GM18498 (cell line): ENCODE data around the gene GDPD1.
"Not testable (repeated sequence)": the region's sequence is repeated elsewhere in the genome, so short reads cannot be mapped to it uniquely, and the experiment has no call there.

ENCODE experiments used
- ATAC-seq: cut with Tn5 transposase; IDR thresholded peaks from one replicate; pipeline ENCODE4 v1.9.1; 2021; ENCODE audit warnings: mild to moderate bottlenecking, moderate library complexity; ENCODE audit not compliant: unreplicated experiment

Gene GDPD1

GRCh38 chr17:59238906-59239305 lies 18.6 kb downstream of the GDPD1 start:
- ATAC-seq, result no peak

GRCh38 chr17:59244081-59244480 lies 23.8 kb downstream of the GDPD1 start:
- no peak for ATAC-seq

GRCh38 chr17:59254742-59255141 lies 34.4 kb downstream of the GDPD1 start:
- no peak for ATAC-seq

- no peak for ATAC-seq
These were observed 36.8 kb downstream of the GDPD1 start for GRCh38 chr17:59257101-59257500.

GRCh38 chr17:59260722-59261121 lies 40.4 kb downstream of the GDPD1 start:
- ATAC-seq, result no peak

- no peak for ATAC-seq
These were observed 46.4 kb downstream of the GDPD1 start for GRCh38 chr17:59266745-59267144.

- no peak for ATAC-seq
These were observed 47.5 kb downstream of the GDPD1 start for GRCh38 chr17:59267776-59268175.

- ATAC-seq, result no peak
These were observed 55.3 kb downstream of the GDPD1 start for GRCh38 chr17:59275618-59276017.

- peak; percentile 82 for ATAC-seq
These were observed 56.7 kb downstream of the GDPD1 start for GRCh38 chr17:59277031-59277430.

GRCh38 chr17:59278406-59278805 lies 58.1 kb downstream of the GDPD1 start:
- ATAC-seq, result no peak

- no peak for ATAC-seq
These were observed 64.0 kb downstream of the GDPD1 start for GRCh38 chr17:59284317-59284716.

GRCh38 chr17:59287452-59287851 lies 67.1 kb downstream of the GDPD1 start:
- ATAC-seq, result no peak

- ATAC-seq, result no peak
These were observed 67.6 kb downstream of the GDPD1 start for GRCh38 chr17:59287891-59288290.

- ATAC-seq, result no peak
These were observed 69.6 kb downstream of the GDPD1 start for GRCh38 chr17:59289981-59290301.

- ATAC-seq, result not testable (repeated sequence)
These were observed 70.1 kb downstream of the GDPD1 start for GRCh38 chr17:59290302-59290998.

GRCh38 chr17:59292174-59292523 lies 71.8 kb downstream of the GDPD1 start:
- no peak for ATAC-seq

GRCh38 chr17:59296190-59296589 lies 75.9 kb downstream of the GDPD1 start:
- ATAC-seq, result no peak

- no peak for ATAC-seq
These were observed 78.2 kb downstream of the GDPD1 start for GRCh38 chr17:59298521-59298920.

GRCh38 chr17:59299400-59300092 lies 79.2 kb downstream of the GDPD1 start:
- no peak for ATAC-seq

GRCh38 chr17:59300941-59301340 lies 80.6 kb downstream of the GDPD1 start:
- no peak for ATAC-seq

- no peak for ATAC-seq
These were observed 84.5 kb downstream of the GDPD1 start for GRCh38 chr17:59304811-59305210.

- no peak for ATAC-seq
These were observed 90.1 kb downstream of the GDPD1 start for GRCh38 chr17:59310263-59310920.
